PFSK-1 (cell line): ENCODE data around the gene CMPK1.

ENCODE experiments used
- FOXP2 ChIP-seq: optimal IDR thresholded peaks from 2 replicates; pipeline ENCODE3; 2011; ENCODE audit warnings: borderline replicate concordance, control low read depth, inconsistent platforms; ENCODE audit not compliant: insufficient read depth; ENCODE audit errors: extremely low read length, extremely low read depth
- SIN3A ChIP-seq: IDR thresholded peaks from 2 replicates; pipeline ENCODE4 v1.6.1; 2012; ENCODE audit warnings: mild to moderate bottlenecking, low read length, moderate library complexity, borderline replicate concordance; ENCODE audit not compliant: insufficient read depth

DNA sequence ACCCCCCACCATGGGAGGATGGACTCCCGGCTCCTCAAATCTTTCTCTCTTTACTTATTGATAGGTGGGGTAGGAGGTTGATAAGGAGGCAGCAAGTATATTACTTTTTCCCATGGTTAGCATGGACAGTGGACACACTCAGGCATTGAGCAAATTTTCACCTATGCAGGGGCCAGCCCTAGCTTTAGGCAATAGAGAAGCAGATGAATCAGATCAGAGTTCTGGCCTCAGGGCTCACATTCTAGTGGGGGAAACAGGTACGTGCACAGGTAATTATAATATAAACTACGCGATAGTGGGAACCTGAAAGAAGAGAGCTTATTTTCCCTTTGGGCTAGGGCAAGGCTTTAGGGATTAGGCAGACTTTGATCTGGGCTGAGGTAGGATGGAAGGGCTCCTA, 69.0 kb downstream of the CMPK1 start:
- TF ChIP-seq SIN3A (no peak), FOXP2 (no peak)
